NOMO-1 (cell line): ENCODE data around the gene SGSM1.

Experiments
- DNase-seq, 2 experiments: peaks; one replicate each; lab custom pipeline; 2025; ENCODE audit not compliant: unreplicated experiment in 2 of 2; lab: John Stamatoyannopoulos, UW

SGSM1 gene

DNA sequence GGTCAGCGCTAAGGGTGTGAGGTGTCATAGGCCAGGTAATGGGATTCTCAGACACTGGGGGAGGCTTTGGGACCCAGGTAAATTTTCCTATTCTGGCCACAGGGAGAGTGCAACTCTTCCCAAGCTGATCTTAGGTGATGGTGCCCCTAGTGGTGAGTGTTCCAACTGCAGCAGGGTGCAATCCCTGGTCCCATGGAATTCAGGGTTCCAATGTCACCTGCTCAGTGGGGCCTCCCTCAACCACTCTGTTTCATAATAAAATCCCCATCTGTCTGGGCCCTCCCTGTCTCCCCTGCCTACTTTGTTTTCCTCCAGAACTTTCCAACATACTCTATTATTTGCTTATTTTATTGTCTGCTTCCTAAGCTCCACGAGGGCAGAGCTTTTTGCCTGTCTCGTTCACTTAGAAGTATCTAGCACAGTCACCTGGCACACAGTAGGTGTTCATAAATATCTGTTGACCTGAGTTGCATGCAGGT is 2.9 kb upstream of the SGSM1 start:
- no peak for DNase-seq

DNA sequence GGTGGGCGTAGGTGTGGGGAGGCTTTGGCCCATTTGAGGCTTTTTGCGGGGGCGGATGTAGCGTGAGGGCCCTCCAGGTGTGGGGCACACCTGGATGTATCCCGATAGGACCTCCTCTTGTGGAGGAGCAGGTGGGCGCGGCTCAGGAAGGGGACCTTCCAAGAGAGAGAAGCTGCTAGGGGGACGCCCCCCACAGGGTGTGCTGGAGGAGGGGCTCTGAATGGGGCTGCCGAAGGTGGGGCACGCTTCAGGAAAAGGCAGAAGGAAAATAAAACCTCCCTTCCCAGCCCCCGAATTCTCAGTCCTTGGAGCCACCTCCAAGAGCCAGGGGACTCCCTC is 621 bp downstream of the SGSM1 start:
- DNase-seq: no peak

DNA sequence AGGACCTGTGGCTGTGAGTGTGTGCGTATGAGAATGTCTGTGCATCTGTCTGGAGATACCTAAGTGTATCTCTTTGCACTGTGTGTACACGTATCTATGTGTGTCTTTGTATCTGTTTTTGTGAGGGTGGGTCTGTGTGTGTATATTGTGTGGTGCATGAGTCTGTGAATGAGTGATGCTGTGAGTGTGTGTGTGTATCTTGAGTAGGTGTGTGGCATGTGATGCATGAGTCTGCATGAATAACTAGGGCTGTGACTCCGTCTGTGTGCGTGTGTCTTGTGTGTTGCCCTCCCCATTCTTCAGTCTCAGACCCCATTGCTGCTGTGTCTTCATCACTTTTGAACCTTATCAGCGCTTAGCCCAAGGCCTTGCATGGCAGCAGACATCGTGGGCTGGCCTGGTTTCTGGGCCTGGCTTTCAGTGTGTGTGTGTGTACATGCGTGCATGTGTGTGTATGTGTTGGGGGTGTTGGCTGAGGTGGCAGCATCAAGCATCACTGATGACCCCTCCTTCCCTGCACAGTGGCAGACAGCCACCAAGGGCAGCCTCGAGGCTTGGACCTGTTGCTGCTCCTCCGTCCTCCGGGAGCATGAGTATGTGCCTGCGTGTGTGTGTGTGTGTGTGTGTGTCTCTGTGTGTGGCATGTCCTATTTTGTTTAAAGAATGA is 1.4 kb downstream of the SGSM1 start:
- DNase-seq: no peak

DNA sequence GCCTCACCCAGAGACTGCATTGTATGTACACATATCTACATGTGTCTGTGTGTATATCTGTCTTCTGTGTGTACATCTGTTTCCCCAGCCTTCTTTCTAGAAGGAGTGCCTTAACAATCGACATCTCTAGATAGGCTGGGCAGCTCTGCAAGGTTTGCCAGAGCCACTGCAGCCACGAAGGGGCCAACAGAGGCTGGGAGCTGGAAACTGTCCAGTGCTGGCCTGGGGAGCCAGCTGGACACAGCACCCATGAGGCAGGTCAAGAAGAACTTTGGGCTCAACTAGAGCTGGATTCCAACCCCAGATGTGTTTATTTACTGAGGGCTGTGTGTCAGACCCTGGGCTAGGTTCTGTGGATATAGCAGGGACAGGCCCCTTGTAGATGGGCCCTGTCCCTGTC is 3.3 kb downstream of the SGSM1 start:
- DNase-seq: no peak

DNA sequence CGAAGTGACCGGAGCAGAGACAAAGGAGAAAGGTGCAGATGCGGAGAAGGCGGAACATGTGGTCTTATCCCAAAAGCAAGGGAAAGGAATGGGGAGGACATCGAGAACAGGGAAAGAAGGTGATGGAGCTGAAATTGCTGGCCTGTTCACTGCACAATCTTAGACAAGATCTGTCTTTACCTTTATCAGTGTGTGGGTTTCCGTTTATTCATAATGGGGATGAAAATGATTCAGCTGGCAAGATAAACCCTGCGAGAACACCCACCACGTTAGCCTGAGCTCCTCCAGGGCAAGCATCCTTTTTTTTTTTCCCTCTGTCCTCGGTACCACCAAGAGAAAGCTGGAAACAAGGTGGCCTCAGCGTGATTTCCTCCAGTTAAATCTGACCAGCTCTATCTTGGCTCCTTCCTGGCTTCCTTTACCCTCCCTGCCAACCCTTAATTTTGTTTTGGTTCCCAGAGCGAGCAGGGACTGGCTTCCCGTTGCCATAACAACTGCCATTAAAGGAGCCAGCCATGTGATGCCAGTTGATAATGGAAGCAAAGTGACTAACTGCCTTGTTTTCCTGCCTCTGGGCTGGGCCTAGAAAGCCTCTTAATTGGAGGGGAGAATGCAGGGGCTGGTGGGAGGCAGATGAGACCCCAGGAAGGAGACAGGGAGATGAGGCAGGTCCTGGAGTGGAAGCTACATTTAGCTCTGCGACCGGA is 4.2 kb downstream of the SGSM1 start:
- no peak for DNase-seq

DNA sequence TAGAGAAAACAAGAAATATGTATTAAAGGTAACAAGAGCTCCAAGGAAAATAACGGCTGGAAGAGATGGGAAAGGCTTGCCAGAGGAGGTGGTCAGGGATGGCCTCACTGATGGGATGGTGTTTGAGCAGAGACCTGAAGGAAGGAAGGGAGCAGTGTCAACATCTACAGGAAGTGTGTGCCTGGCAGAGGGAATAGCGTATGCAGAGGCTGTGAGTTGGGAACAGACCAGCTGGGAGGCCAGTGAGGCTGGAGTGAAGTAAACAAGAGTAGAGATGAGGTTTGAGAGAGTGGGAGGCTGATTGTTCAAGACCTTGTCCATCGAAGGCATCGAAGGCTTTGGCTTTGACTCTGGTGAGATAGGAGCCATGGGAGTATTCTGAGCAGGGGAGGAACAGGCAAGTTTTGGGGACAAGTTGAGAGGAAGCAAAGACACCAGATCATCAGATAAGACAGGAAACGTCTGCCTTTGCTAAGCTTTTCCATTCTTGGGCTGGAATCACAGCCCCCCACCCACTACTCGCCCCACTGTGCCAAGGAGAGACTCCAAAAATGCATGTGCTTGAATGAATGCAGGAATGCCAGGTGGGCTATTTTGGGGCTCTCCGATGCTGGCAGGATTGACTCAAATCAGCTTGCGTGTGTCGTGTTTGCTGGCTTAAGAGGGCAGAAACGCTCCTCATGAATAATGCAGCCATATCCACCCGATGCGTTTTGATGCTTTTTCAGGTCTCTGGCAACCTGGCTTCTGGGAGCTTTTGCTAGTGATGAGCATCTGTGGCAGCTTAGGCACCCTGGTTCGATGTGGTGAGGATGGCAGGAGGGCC is 7.2 kb downstream of the SGSM1 start:
- no peak for DNase-seq

DNA sequence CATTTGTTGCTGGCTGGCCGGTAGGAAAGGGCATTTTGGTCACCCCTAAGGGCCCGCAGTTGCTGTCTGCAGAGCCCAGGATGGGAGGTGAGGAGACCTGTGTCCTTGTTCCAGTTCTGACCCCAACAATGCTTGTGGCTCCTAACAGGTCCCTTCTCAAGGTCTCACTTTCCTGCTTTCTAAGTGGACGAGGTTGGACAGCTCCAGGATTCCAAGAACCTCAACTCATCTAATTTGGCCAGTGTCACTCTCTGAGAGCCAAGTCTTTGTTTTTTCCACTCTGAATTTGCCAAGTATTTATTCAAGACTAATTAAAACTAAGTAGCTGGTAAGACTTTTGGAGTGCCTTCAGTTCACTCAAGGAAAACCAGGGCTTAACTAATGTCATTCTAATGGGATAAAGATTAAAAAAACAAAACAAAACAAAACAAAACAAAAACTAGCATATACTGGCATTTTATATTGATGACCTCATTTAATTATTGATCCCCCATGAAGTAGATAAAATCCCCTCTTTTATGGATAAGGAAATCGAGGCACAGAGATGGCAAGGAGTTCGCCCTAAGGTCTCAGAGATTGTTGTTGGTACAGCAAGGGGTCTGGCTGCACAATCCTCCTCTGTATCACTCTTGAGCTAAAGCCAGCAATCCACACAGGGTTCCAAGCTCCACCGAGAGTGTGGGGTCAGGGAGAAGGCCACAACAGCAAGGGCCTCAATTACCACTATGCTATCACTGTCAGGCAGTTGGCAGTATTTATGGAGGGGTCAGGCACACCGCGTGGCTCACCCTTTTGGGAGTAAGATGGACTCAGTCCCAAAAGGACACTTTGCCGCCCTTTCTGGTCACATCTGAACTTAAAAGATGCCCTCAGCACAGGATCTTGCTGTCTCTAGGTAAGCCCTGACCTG is 8.1 kb downstream of the SGSM1 start:
- no peak for DNase-seq

DNA sequence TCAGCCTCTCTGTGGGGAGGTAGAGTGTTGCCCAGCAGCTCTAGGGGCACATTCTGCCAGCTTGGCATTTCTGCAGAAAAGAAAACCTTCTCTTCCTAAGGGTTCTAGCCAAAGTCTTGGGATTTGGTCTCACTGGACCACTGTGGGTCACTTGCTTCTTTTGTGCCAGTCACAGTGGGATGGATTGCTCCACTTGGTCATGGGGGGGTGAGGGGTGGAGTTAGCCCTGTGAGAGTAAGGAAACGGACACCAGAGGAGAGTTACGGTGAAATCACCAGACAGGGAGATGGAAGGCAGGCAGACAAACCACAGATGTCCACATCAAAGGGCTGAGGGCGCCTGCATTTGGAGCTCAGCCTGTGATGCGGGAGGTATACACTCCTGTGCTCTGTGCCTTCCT is 10.8 kb downstream of the SGSM1 start:
- no peak for DNase-seq

DNA sequence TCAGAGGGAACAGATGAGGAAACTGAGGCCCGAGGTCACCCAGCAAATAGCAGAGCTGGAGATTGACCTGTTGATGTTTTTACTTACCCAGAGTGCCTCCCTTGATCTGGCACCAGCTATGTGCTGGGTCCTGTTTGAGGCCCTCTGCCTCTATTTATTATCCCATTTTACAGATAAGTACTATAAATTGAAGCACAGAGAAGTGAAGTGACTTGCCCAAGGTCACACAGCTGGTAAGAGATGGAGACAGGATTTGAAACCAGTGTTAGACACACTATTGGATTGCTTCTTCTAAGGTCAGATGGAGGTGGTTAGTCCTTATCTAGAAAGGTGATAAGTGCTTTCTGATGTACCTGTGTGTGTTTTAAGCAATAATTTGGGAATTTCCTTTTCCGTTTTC is 13.5 kb downstream of the SGSM1 start:
- no peak for DNase-seq

DNA sequence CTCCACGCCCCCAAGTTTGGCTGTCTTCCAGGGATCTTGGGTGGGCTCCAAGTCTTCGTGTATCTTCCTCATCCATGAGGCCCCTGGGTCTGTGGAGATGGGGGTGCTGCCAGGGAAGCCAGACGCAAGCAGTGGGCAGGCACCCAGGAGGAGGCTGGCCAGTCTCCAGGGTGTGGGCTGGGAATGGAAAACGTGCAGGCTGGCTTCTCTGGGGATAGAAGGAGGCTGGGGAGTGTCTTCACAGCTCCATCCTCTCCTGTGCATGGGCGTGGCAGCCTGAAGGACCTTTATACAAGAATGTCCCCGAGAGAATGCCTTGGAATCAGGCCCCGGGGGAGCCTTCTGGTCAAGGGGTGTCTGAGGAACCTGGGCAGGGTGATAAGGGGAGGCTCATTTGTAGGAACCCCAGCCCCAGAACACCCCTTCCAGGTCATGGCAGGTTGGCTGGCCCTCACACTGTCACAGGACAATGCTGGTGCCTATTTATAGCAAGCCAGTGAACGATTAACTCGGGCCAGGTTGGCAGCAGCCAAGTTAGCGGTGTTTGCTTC is 14.0 kb downstream of the SGSM1 start:
- no peak for DNase-seq

DNA sequence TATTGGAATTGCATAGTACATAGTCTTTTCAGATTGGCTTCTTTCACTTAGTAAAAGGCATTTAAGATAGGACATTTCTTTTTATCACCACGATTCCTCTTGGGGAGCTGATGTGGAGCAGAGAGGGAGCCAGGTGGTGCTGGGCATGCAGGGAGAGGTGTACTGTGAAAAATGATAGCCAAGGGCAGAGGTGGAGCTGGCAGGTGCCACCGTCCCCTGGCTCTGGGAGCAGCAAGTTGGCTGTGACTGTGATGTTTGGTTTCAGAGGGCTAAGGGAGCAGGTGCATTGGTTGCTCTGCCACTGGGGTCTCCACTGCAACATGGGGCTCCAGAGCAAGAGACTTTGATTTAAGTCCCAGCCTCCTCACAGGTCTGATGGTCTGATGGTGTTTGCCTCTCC is 16.5 kb downstream of the SGSM1 start:
- DNase-seq: no peak

DNA sequence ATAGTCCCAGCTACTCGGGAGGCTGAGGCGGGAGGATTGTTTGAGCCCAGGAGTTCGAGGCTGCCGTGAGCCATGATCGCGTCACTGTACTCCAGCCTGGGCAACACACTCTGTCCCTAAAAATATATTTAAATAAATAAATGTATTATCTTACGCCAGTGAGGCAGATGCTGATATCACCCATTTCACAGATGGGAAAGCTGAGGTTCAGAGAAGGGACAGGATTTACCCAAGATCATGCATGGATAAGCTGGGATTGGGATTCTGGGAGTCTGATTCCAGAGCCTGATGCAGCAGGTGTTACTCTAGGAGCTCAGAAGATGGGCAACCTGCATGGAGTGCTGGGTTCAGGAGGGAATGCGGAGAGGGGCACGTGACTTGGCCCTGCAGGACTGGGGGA is 17.8 kb downstream of the SGSM1 start:
- DNase-seq: no peak

DNA sequence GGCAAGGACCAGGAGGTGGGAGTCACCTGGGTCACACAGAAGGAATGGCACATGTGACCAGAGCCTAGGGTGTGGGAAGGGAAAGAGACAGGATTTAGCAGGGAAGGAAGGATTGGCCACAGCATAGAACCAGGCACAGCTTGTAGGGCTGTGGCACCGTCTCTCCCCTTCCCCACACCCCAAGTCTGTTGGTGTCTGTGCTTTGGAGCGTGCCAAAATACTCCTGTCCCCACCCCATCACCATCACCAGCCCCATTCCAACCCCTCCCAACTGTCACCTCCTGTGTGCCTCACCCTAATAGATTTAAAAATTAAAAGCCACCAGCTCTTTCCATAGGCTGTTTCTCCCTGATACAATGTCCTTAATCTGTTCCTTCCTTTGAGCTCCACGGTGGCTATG is 18.2 kb downstream of the SGSM1 start:
- no peak for DNase-seq

DNA sequence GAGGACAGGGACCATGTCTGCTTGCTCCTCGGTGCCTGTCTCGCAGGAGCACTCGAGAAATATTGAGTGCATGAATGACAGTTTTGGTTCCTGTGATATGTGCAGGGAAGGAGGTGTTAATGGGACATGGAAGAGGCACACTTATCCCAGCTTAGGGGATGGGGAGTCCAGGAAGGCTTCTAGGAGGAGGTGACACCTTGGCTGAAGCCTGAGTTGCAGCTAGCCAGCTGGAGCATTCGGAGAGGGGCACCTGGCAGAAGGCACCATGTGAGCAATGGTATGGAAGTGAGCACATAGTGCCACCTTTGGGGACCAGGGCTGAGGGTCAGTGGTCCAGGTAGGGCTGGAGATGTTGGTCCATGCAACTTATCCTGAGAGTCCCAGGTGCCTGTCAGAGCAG is 18.9 kb downstream of the SGSM1 start:
- no peak for DNase-seq

DNA sequence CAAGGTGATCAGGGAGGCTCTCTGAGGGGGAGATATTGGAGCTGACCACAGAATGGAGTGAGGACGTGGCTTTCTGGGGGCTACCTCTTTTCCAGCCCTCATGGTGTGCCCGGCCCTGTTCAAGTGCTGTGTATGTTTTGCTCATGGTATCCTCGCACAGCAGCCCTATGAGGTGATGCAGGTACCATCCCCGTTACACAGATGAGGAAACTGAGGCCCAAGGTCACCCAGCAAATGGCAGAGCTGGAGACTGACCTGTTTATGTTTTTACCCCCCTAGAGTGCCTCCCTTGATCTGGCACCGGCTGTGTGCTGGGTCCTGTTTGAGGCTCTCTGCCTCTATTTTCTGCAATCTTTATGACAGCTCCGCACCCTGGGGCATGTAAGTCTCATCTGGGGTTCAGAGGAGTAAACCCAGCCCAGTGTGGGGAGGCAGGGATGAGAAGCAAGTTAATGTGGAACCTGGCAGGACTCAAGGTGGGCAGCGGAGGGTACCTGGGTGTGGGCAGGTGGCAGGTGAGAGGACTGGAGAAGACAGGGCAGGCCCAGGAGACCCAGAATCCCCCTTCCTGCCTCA is 20.8 kb downstream of the SGSM1 start:
- no peak for DNase-seq

DNA sequence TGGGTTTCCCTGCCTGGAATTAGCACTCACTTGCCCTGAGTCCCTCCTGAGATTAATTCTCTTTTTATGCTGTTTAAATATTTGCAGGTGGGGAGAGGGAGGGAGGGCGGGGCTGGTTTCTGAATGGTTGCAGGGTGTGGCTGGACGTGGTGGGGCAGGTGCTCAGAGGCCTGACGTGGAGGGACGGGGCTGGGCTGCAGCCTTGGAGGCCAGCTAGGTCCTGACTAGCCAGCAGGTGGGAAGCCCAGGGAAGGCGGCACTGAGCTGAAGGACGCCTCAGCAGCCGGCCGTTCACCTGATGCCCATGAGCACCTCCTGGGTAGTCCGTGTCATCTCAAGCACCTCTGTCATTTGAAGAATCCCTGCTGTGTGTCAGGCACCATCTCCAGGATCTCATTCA is 21.3 kb downstream of the SGSM1 start:
- DNase-seq: no peak

DNA sequence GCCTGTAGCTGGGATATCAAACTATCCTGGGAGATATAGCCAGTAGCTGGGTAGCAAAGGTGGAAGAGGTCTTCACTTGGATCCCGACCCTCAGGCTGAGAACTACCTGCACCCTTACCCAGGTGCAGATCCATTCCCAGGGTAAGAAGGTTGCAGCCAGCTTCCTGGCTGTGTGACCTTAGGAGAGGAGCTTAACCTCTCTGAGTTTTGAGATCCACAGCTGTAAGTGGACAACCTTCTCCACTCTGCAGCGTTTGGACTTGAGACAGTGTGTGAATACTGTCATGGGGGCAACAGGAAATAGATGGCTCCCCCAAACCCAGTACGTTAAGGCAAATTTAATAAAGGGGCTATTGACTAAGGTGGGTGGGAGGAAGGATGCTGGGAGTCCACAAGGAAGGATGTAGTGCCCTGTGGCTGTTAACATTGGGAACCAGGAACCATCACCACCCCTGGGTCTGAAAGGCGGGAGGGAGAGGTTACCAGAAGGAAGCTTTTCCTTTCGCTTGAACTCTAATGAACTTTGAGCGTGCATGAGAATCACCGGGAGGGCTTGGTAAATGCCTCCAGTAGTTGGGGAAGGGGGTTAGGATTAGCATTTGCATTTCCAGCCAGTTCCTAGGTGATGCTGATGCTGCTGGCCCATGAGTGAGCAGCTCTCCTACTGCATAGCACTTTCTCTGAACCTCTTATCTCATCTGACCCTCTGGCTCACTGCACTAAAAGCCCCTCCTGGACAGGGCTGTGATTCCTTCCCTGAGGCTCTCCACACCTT is 24.4 kb downstream of the SGSM1 start:
- no peak for DNase-seq

DNA sequence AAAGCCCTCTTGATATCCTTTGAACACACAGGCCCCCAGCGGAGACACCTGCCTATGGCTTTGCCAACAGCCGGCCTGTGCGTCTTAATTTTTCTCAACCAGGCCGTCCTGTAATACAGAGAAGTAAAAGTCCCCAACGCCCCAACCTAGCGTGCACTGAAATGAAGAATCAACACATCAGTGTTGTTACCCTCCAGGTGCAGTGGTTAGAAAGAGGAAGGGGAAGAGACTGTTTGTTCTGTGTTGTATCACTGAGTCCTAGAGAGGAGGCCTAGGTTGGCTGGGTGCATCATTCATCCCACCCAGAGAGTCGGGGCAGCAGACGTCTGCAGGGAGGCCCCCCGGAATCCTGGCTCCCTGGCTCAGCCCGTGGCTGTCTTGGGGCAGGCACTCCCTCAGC is 25.7 kb downstream of the SGSM1 start:
- no peak for DNase-seq

DNA sequence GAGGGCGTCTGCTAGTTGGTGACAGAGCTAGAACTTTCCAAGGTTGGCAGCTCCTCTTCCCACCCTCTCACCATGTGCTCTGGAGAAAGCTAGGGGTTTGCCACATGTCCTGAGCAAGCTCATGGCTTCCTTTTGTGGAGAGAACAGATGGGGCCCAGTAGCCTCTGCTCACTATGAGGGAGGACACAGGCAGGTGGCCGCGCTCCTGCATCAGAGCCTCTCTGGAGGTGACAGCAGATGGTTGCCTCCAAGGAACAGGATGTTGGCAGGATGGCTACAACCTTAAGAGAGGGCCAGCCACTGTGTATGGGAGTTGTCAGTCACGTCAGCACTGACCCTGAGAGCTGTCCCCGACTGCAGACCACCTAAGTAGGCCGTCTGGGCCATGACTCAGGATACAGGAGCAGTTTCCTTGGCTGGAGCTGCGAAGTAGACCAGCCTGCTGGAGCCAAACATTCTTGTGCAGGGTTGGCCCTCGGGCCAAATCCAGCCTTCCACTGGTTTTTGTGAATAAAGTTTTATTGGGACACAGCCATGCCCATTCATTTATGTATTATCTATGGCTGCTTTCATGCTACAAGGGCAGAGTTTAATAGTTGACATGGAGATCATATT is 28.0 kb downstream of the SGSM1 start:
- no peak for DNase-seq
